ENCODE results near the gene TESPA1. TPM values are rescaled to one million over a fixed set of nuclear protein-coding genes. Genes with fewer than 3 reads are reported as not detected.
A peak's percentile ranks its signal among the peaks of the same experiment; 100 is the strongest.

Gene TESPA1
- total and polyA plus RNA-seq, 9 of the 15 experiments (the other 6 are each of a cell fraction or from before 2014, with no cell fraction given): 0.72 to 7.1 (median 2.4) TPM

DNA sequence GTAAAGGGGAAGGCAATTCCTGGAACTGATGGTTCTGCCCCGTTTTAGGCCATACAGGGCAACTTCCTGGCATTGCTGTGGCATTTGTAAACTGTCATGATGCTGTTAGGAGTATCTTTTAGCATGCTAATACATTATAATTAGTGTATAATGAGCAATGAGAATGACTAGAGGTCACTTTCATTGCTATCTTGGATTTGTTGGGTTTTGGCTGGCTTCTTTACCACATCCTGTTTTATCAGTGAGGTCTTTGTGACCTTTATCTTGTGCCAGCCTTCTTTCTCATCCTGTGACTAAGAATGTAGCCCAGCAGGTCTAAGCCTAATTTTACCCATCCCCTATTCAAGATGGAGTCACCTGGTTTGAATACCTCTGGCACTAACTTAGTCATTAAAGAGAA lies 51.2 kb downstream of the TESPA1 start (continued):
- TF ChIP-seq, protein P1, sequence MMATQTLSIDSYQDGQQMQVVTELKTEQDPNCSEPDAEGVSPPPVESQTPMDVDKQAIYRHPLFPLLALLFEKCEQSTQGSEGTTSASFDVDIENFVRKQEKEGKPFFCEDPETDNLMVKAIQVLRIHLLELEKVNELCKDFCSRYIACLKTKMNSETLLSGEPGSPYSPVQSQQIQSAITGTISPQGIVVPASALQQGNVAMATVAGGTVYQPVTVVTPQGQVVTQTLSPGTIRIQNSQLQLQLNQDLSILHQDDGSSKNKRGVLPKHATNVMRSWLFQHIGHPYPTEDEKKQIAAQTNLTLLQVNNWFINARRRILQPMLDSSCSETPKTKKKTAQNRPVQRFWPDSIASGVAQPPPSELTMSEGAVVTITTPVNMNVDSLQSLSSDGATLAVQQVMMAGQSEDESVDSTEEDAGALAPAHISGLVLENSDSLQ (IDR thresholded peaks at IDR 0.05): no peak
- TF ChIP-seq, protein P2, sequence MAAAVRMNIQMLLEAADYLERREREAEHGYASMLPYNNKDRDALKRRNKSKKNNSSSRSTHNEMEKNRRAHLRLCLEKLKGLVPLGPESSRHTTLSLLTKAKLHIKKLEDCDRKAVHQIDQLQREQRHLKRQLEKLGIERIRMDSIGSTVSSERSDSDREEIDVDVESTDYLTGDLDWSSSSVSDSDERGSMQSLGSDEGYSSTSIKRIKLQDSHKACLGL (CRISPR knock-in tag; IDR thresholded peaks at IDR 0.05; ENCODE audit: borderline replicate concordance, poor library complexity, severe bottlenecking): no peak
- TF ChIP-seq SMARCA4 (IDR thresholded peaks at IDR 0.05) (no peak), HNRNPLL (IDR thresholded peaks at IDR 0.05; ENCODE audit: low read depth, low read length, poor library complexity, severe bottlenecking) (no peak), ZNF699 (CRISPR knock-in tag; IDR thresholded peaks at IDR 0.05; ENCODE audit: insufficient replicate concordance) (no peak), ZNF239 (CRISPR knock-in tag; IDR thresholded peaks at IDR 0.05) (0 out of 2 replicates have a peak, but pooled peaks have one; percentile 6), STAT5B (CRISPR knock-in tag; IDR thresholded peaks at IDR 0.05) (no peak), RBM39 (optimal IDR thresholded peaks at IDR 0.05; ENCODE audit: low read depth, low read length) (no peak), ZBED1 (IDR thresholded peaks at IDR 0.05) (no peak), SREBF2 (CRISPR knock-in tag; IDR thresholded peaks at IDR 0.05) (no peak), ZKSCAN3 (CRISPR knock-in tag; IDR thresholded peaks at IDR 0.05) (no peak), ETV5 (CRISPR knock-in tag; IDR thresholded peaks at IDR 0.05; ENCODE audit: low read depth) (no peak), POLR3A (IDR thresholded peaks at IDR 0.05; ENCODE audit: borderline replicate concordance, extremely low read depth, insufficient read depth, insufficient read length) (no peak), CSDE1 (IDR thresholded peaks at IDR 0.05) (no peak), COPS2 (conservative IDR thresholded peaks at IDR 0.05) (no peak), ZKSCAN8 (CRISPR knock-in tag; IDR thresholded peaks at IDR 0.05) (no peak)
- TF ChIP-seq, protein P3, sequence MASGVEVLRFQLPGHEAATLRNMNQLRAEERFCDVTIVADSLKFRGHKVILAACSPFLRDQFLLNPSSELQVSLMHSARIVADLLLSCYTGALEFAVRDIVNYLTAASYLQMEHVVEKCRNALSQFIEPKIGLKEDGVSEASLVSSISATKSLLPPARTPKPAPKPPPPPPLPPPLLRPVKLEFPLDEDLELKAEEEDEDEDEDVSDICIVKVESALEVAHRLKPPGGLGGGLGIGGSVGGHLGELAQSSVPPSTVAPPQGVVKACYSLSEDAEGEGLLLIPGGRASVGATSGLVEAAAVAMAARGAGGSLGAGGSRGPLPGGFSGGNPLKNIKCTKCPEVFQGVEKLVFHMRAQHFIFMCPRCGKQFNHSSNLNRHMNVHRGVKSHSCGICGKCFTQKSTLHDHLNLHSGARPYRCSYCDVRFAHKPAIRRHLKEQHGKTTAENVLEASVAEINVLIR (CRISPR knock-in tag; IDR thresholded peaks at IDR 0.05): no peak
- TF ChIP-seq, protein P4, sequence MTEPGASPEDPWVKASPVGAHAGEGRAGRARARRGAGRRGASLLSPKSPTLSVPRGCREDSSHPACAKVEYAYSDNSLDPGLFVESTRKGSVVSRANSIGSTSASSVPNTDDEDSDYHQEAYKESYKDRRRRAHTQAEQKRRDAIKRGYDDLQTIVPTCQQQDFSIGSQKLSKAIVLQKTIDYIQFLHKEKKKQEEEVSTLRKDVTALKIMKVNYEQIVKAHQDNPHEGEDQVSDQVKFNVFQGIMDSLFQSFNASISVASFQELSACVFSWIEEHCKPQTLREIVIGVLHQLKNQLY (CRISPR knock-in tag; conservative IDR thresholded peaks at IDR 0.05): no peak
- TF ChIP-seq, protein P5, sequence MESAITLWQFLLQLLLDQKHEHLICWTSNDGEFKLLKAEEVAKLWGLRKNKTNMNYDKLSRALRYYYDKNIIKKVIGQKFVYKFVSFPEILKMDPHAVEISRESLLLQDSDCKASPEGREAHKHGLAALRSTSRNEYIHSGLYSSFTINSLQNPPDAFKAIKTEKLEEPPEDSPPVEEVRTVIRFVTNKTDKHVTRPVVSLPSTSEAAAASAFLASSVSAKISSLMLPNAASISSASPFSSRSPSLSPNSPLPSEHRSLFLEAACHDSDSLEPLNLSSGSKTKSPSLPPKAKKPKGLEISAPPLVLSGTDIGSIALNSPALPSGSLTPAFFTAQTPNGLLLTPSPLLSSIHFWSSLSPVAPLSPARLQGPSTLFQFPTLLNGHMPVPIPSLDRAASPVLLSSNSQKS (CRISPR knock-in tag; IDR thresholded peaks at IDR 0.05): no peak
- TF ChIP-seq, protein P6, sequence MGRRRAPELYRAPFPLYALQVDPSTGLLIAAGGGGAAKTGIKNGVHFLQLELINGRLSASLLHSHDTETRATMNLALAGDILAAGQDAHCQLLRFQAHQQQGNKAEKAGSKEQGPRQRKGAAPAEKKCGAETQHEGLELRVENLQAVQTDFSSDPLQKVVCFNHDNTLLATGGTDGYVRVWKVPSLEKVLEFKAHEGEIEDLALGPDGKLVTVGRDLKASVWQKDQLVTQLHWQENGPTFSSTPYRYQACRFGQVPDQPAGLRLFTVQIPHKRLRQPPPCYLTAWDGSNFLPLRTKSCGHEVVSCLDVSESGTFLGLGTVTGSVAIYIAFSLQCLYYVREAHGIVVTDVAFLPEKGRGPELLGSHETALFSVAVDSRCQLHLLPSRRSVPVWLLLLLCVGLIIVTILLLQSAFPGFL (CRISPR knock-in tag; IDR thresholded peaks at IDR 0.05): no peak
- TF ChIP-seq, protein P7, sequence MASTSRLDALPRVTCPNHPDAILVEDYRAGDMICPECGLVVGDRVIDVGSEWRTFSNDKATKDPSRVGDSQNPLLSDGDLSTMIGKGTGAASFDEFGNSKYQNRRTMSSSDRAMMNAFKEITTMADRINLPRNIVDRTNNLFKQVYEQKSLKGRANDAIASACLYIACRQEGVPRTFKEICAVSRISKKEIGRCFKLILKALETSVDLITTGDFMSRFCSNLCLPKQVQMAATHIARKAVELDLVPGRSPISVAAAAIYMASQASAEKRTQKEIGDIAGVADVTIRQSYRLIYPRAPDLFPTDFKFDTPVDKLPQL (IDR thresholded peaks at IDR 0.05; ENCODE audit: extremely low read depth, insufficient read length): no peak
- TF ChIP-seq, protein P8, sequence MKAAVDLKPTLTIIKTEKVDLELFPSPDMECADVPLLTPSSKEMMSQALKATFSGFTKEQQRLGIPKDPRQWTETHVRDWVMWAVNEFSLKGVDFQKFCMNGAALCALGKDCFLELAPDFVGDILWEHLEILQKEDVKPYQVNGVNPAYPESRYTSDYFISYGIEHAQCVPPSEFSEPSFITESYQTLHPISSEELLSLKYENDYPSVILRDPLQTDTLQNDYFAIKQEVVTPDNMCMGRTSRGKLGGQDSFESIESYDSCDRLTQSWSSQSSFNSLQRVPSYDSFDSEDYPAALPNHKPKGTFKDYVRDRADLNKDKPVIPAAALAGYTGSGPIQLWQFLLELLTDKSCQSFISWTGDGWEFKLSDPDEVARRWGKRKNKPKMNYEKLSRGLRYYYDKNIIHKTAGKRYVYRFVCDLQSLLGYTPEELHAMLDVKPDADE (conservative IDR thresholded peaks at IDR 0.05; ENCODE audit: control insufficient read depth, low read depth, low read length): no peak
